Measurements from ENCODE around the gene KHDC3L.
A peak's percentile ranks its signal among the peaks of the same experiment; 100 is the strongest.

KHDC3L gene, protein sequence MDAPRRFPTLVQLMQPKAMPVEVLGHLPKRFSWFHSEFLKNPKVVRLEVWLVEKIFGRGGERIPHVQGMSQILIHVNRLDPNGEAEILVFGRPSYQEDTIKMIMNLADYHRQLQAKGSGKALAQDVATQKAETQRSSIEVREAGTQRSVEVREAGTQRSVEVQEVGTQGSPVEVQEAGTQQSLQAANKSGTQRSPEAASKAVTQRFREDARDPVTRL

DNA sequence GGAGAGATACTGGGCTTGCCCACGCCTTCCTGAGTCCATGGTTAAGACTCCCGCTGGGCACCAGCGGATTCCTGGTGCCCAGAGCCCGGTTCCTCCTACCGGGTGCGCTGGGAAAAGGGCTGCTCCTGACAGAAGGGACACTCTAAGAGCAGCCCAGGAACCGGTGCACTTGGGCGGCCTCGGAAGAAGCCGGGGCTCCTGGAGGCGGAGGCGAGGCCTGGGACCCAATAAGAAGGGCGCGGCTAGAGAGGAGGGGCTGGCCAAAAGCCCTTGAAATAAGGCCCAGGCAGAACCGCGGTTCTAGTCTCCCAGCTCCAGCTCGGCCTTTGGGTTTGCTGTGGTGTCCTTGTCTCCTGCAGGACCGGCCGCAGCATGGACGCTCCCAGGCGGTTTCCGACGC lies at the start of gene KHDC3L:
TSS of gene KHDC3L (plus strand) at position 301 of the 400 bp plus-strand sequence. CDS start at position 373, 72 bp downstream.
- no peak for DNase-seq (ENCODE audit: low read depth)
- TF ChIP-seq, protein P1, sequence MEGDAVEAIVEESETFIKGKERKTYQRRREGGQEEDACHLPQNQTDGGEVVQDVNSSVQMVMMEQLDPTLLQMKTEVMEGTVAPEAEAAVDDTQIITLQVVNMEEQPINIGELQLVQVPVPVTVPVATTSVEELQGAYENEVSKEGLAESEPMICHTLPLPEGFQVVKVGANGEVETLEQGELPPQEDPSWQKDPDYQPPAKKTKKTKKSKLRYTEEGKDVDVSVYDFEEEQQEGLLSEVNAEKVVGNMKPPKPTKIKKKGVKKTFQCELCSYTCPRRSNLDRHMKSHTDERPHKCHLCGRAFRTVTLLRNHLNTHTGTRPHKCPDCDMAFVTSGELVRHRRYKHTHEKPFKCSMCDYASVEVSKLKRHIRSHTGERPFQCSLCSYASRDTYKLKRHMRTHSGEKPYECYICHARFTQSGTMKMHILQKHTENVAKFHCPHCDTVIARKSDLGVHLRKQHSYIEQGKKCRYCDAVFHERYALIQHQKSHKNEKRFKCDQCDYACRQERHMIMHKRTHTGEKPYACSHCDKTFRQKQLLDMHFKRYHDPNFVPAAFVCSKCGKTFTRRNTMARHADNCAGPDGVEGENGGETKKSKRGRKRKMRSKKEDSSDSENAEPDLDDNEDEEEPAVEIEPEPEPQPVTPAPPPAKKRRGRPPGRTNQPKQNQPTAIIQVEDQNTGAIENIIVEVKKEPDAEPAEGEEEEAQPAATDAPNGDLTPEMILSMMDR (IDR thresholded peaks at IDR 0.05; ENCODE audit: low read length, missing control alignments): no peak
- H3K4me3 ChIP-seq (replicated peaks; ENCODE audit: low read depth, low read length): no peak within 1 kb of the TSS

DNA sequence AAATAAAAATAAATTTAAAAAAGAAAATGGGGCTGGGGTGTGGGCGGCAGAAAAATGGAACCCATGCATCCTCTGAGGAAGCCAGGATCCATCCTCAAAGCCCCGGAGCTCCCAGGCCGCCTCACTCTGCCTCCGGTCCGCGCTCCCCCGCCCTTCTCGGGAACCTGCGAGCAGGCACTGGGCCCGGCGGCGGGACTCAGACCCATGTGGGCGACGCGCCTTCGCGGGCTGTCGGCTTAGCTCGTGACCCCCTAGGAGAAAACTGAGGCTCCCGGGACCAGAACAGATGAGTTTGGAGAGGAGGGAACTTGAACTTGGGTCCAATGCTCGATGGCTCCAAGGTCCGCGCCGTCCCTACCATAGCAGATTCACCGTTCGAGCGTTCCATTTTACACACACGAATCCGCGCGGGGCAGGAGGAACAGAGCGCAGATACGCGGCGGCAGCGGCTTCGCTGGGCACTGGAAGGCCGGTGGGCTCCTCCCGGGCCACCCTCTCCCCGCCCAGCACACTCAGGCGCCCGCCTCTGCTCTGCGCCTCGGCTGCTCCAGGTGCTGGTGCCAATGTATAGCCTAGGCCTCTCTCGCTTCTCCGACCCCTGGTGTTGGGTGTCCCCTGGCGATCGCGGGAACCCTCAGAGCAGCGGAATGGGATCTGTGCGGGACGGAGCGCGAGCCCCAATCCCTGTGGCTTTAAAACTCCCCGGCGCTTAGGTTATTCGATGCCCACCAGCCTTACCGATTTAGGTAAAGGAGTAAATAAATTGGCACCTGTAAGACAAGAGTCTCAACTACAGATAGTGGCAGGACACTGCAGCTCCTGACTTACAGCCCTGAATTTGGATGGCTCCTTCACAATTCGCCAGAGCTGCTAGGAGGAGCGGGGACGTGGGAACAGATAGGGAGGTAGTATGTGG lies 47.6 kb upstream of the KHDC3L start:
- DNase-seq (ENCODE audit: low read depth): no peak
- H3K4me3 ChIP-seq (replicated peaks; ENCODE audit: low read depth, low read length): peak overlapping the region; percentile 31

DNA sequence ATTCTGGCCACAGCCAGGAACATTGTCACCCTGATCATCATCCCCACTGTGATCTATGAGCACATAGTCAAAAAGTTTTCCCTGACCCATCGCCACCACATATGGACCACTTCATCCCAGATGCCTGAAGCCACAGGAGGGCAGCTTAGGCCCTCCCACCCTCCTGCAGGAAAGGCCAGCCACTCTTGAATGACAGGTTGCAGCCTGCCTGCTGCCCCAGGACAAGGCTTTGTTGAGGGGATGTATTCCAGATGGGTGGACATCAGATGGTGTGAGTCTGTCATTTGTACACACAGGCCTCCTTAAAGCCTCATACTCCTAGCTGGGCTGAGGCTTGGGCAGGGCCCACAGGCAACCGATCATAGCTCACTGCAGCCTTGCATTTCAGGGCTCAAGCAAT lies 39.1 kb upstream of the KHDC3L start:
- DNase-seq (ENCODE audit: low read depth): no peak
- no peak overlapping the region for H3K4me3 ChIP-seq (replicated peaks; ENCODE audit: low read depth, low read length)
- TF ChIP-seq, protein P1 (IDR thresholded peaks at IDR 0.05; ENCODE audit: low read length, missing control alignments): no peak

More for the DNA sequence above, 47.6 kb upstream of the KHDC3L start:
- TF ChIP-seq, protein P1 (IDR thresholded peaks at IDR 0.05; ENCODE audit: low read length, missing control alignments): no peak

DNA sequence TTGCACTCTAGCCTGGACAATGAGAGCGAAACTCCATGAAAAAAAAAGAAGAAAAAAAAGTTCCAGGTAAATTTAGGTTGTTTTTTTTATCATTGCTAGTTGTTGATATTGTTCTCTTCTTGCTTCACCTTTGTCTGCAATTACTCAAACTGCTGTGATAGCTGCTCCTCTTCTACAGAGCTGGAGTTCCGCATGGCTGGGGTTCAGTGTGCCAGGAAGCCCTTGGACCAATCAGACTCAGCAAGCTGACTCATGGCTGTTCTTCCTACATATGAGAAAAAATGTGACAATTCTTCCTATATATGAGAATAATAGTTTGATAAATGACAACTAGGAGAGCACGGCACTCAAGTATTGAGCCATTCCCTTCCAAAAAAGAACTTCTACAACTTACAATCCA lies 36.8 kb upstream of the KHDC3L start:
- TF ChIP-seq, protein P1 (IDR thresholded peaks at IDR 0.05; ENCODE audit: low read length, missing control alignments): no peak
- no peak for DNase-seq (ENCODE audit: low read depth)

DNA sequence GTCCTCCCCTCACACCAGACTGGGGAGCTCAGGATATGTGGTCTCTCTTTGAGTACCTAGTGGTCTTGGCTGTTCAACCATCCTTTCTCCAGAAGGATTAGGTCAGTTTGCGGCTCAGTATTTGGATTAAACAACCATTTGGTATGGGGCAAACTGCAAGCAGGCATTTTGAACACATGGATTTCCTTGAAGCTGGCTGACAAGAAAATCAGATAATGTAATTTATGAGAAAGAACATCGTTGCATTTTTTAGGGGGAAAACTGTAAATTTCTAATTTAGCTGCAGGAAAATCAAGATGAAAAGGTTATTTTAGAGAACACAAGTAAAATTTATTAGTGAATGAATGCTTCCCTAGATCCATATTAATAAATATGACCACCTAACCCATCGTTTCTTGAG lies 33.7 kb upstream of the KHDC3L start:
- no peak for DNase-seq (ENCODE audit: low read depth)
- no peak overlapping the region for H3K4me3 ChIP-seq (replicated peaks; ENCODE audit: low read depth, low read length)
- TF ChIP-seq, protein P1 (IDR thresholded peaks at IDR 0.05; ENCODE audit: low read length, missing control alignments): no peak

More for the DNA sequence above, 36.8 kb upstream of the KHDC3L start:
- H3K4me3 ChIP-seq (replicated peaks; ENCODE audit: low read depth, low read length): no peak overlapping the region

DNA sequence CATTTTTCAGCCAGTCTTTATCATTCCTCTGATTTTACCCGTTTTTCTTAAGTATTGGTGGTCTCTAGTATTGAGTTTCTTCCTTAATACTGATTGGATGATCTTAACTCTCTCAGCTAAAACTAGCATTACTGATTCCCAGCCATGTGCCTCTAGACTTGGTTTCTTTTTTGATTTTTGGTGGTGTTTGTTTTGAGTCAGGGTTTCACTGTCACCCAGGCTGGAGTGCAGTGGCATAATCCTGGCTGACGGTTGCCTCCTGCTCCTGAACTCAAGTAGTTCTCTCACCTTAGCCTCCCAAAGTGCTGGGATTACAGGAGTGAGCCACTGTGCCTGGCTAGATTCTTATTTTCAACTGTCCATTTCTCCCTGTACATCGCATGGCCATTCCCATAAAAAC lies 33.3 kb upstream of the KHDC3L start:
- no peak overlapping the region for H3K4me3 ChIP-seq (replicated peaks; ENCODE audit: low read depth, low read length)
- TF ChIP-seq, protein P1 (IDR thresholded peaks at IDR 0.05; ENCODE audit: low read length, missing control alignments): no peak
- DNase-seq (ENCODE audit: low read depth): no peak

Data from fibroblast of pulmonary artery (primary cell).